C4-2B (cell line): ENCODE data around the gene CLDN34.
A peak's percentile ranks its signal among the peaks of the same experiment; 100 is the strongest.

Source experiments
- ZFX ChIP-seq: fragments of 450-650 bp; IDR thresholded peaks from 2 replicates; pipeline ENCODE4 v1.6.1; 2017
- TF ChIP-seq, protein P1 (sequence below): fragments of 450-650 bp; conservative IDR thresholded peaks from 2 replicates; pipeline ENCODE4 v1.5.1; 2017; ENCODE audit warnings: mild to moderate bottlenecking

DNA sequence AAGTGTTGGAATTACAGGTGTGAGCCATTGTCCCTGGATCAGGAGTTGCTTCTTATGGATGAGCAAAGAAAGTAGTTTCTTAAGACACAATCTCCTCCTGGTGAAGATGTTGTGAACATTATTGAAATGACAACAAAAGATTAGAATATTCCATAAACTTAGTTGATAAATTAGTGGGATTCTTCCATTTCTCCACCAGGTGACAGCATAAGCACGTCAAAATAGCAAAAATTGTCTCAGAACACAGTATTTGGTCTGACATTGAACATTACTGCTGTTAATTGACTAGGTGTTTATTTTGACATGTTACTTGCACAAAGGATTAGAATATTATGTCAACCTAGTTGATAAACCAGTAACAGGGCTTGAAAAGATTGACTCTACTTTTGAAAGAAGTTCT is 21.6 kb downstream of the CLDN34 start:
- TF ChIP-seq ZFX = no peak
- TF ChIP-seq, protein P1, sequence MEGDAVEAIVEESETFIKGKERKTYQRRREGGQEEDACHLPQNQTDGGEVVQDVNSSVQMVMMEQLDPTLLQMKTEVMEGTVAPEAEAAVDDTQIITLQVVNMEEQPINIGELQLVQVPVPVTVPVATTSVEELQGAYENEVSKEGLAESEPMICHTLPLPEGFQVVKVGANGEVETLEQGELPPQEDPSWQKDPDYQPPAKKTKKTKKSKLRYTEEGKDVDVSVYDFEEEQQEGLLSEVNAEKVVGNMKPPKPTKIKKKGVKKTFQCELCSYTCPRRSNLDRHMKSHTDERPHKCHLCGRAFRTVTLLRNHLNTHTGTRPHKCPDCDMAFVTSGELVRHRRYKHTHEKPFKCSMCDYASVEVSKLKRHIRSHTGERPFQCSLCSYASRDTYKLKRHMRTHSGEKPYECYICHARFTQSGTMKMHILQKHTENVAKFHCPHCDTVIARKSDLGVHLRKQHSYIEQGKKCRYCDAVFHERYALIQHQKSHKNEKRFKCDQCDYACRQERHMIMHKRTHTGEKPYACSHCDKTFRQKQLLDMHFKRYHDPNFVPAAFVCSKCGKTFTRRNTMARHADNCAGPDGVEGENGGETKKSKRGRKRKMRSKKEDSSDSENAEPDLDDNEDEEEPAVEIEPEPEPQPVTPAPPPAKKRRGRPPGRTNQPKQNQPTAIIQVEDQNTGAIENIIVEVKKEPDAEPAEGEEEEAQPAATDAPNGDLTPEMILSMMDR = peak; percentile 53
